NOMO-1 treated with dmso at 0.1 percent for 144 hours (cell line): ENCODE data around the gene GABBR1.

Experiments
- DNase-seq: peaks from one replicate; lab custom pipeline; 2025; ENCODE audit not compliant: unreplicated experiment; lab: John Stamatoyannopoulos, UW

Gene GABBR1

DNA sequence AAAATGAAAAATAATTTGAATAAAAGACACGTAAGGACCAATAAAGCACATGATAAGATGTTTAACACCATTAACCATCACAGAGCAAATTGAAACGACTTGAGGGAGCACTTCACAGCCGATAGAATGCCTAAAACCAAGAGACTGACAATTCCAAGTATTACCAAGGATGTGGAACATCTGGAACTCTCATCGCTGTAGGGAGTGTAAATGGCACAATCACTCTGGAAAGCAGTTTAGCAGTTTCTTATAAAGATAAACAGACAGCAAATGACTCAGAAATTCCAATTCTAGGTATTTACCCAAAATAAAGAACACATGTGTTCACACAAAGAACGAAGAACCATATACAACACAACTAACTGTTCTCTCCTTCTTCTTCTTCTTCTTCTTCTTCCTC, 65.0 kb downstream of the GABBR1 start:
- DNase-seq, result no peak

GRCh38 chr6:29567541-29567940, 65.4 kb downstream of the GABBR1 start:
- DNase-seq, result no peak

GRCh38 chr6:29566856-29567255, 66.1 kb downstream of the GABBR1 start:
- DNase-seq, result no peak

GRCh38 chr6:29564875-29565274, 68.1 kb downstream of the GABBR1 start:
- no peak for DNase-seq

GRCh38 chr6:29563435-29563965, 69.5 kb downstream of the GABBR1 start:
- no peak for DNase-seq

- no peak for DNase-seq
These were observed 71.3 kb downstream of the GABBR1 start for GRCh38 chr6:29561606-29562181.

DNA sequence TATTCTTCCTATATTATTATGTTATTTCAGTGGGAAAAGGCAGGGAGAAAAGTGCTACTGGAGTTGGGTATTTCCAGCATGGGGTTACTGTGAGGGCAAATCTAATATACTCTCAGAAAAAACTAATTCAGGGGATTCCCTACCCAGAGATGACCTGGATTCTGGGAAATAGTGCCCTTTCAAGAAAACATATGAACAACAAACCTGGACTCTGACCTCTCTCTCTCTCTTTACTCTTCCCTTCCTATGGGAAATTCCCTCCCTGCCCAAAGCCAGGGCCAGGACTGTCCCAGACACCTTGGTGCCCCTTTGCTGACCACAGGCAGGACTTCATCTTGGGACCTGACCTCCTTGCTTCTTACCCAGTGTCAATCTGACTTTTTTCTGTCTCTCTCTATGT, 71.9 kb downstream of the GABBR1 start:
- DNase-seq, result no peak

DNA sequence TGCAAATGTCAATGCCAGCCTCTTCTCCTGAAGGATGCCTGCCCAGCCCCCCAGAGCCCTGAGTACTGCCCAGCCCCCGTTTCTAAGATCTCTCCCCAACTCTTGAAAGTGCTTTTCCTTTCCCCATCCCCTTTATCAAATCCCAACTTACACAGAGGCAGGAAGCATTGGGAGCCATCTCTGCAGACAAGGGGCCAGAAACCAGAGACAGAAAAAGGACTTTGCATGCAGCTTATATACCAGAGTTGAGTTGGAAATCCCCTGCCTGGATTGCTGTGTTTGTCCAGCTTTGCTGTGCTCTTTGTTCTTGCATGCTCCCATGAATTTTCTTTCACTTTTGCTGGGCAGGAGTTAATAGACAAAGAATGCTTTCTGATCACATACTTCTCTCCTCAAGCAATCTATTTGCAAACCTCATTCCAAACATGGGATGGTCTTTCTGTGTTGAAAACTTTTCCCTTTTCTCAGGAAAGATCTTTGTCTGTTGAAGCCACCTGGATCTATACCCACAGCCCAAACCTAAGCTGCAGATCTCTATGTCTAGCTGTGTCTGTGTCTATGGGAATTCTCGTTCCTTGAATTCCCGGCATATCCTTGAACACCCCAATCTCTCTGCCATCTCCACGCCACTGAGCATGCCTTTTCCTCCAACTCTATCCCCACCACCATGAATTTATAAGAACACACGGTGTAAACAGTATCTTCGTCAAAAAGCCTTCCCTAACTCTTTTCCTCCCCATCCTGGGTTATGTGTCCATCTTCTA, 73.3 kb downstream of the GABBR1 start, which contains the start of gene UBD:
Gene UBD, minus strand, starts transcription at position 209 of the 764 bp plus-strand sequence. Its CDS starts 31 bp downstream, at position 178.
- DNase-seq, result no peak

GRCh38 chr6:29558439-29559079, 74.4 kb downstream of the GABBR1 start:
- no peak for DNase-seq

DNA sequence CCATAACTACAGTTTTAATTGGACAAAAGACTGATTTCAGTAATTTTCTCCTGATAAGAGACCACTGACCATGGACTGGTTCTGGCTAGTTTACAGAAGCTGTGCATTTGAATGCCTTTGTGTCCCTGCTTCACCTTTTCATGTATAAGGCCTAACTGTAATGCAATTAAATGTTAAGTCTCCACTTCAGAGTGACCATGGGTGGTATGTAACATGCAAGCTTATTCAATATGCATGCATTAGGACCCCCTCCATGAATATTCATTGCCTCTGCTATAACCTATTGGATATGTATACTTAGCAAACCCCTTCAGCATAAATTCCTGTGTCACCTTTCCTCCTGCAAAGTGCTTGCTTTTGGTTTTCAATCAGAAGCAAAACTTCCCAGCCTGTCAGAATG, 75.7 kb downstream of the GABBR1 start:
- no peak for DNase-seq

GRCh38 chr6:29554764-29555163, 78.2 kb downstream of the GABBR1 start:
- no peak for DNase-seq

DNA sequence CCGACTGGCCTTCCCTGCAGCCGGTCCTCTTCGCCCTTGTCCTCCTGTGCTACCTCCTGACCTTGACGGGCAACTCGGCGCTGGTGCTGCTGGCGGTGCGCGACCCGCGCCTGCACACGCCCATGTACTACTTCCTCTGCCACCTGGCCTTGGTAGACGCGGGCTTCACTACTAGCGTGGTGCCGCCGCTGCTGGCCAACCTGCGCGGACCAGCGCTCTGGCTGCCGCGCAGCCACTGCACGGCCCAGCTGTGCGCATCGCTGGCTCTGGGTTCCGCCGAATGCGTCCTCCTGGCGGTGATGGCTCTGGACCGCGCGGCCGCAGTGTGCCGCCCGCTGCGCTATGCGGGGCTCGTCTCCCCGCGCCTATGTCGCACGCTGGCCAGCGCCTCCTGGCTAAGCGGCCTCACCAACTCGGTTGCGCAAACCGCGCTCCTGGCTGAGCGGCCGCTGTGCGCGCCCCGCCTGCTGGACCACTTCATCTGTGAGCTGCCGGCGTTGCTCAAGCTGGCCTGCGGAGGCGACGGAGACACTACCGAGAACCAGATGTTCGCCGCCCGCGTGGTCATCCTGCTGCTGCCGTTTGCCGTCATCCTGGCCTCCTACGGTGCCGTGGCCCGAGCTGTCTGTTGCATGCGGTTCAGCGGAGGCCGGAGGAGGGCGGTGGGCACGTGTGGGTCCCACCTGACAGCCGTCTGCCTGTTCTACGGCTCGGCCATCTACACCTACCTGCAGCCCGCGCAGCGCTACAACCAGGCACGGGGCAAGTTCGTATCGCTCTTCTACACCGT, 79.5 kb downstream of the GABBR1 start:
- peak; percentile 5 for DNase-seq

GRCh38 chr6:29552512-29553051, 80.4 kb downstream of the GABBR1 start:
- DNase-seq, result peak; percentile 40

- no peak for DNase-seq
These were observed 85.4 kb downstream of the GABBR1 start for GRCh38 chr6:29547573-29547972.

GRCh38 chr6:29537714-29538403, 95.1 kb downstream of the GABBR1 start:
- DNase-seq, result no peak

GRCh38 chr6:29532320-29532951, 100.5 kb downstream of the GABBR1 start:
- DNase-seq, result no peak

DNA sequence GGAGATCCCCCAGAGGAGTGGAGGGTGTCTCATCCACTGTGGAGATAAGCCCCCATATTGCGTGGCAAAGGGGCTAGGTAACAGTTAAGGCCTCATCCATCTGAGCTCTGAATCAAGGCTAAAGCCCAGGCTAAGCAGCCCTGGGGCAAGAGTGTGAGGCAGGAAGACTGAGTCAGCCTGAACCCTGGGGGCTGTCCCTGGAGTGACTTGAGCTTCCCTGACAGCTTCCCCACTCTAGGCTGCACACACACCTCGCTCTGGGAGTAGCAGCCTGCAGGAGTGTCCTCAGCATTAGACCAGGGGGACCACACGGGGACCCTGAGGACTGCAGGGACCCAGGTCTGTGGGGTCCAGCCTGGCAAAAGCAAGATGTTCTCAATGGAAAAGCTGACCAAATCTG, 101.3 kb downstream of the GABBR1 start:
- DNase-seq, result no peak

DNA sequence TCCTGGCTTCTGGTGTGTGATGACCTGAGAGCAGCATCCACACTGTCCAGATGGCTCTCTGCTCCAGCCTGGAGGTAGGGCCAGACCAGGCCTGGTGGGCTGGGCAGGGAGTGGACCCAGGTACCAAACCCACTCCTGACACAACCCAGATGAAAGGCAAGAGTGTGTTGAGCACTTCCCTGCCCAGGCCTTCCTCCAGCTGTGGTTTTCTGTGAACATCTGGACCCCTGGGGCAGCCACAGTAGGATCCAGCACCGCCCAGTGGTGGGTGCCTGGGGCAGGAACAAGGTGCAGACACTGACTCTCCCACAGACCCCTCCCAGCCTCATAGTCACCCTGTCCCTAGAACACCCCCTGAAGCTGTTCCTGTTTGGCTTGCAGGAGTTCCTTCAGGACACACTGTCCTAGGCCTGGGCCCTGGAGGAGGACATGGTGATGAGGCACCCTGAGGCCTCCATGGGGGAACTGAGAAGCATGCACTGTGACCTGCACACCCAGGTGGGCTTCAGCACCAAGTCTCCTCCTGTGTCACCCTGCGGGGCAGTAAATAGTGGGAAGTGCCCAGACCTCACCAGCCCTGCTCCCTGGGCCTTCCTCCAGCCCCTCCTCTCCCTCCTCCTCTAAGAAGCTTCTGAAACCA, 102.2 kb downstream of the GABBR1 start:
- no peak for DNase-seq

GRCh38 chr6:29529956-29530355, 103.0 kb downstream of the GABBR1 start:
- DNase-seq, result no peak
